HepG2 (cell line): ENCODE measurements around the gene TMEM252. TPM values are rescaled to one million over a fixed set of nuclear protein-coding genes. Genes with fewer than 3 reads are reported as not detected.

Experiments
- ESRRA ChIP-seq: sonication (generic); formaldehyde crosslinking; IDR thresholded peaks from 2 replicates; pipeline ENCODE4 v1.5.1; 2020; ENCODE audit warnings: mild to moderate bottlenecking, low read depth, missing genetic modification reagents
- HMG20A ChIP-seq: IDR thresholded peaks from 2 replicates; pipeline ENCODE4 v1.6.1; 2016; ENCODE audit warnings: borderline replicate concordance
- MIXL1 ChIP-seq: IDR thresholded peaks from 2 replicates; pipeline ENCODE4 v1.6.1; 2016
- SMC3 ChIP-seq: IDR thresholded peaks from 2 replicates; pipeline ENCODE4 v1.6.1; 2011; ENCODE audit warnings: low read length, improper control_type of control experiment
- STAG1 ChIP-seq: sonication (generic); formaldehyde crosslinking; IDR thresholded peaks from 2 replicates; pipeline ENCODE4 v1.4.0; 2020; ENCODE audit warnings: missing genetic modification reagents
- XRCC5 ChIP-seq: fragments of 200-400 bp; formaldehyde crosslinking; optimal IDR thresholded peaks from 2 replicates; pipeline ENCODE3; 2017; ENCODE audit warnings: mild to moderate bottlenecking, low read length
- YY1 ChIP-seq: IDR thresholded peaks from 2 replicates; pipeline ENCODE4 v1.6.1; 2011; ENCODE audit warnings: low read length, low read depth, moderate library complexity, mild to moderate bottlenecking; ENCODE audit not compliant: insufficient read depth, insufficient replicate concordance
- ZC3H13 ChIP-seq: sonication (generic); formaldehyde crosslinking; IDR thresholded peaks from 2 replicates; pipeline ENCODE4 v1.8.1; 2023; ENCODE audit warnings: mild to moderate bottlenecking, missing genetic modification reagents, moderate library complexity
- ZNF143 ChIP-seq: sonication (generic); formaldehyde crosslinking; IDR thresholded peaks from 2 replicates; pipeline ENCODE4 v1.4.0; 2020; ENCODE audit warnings: missing genetic modification reagents
- ZNF484 ChIP-seq: sonication (generic); formaldehyde crosslinking; IDR thresholded peaks from 2 replicates; pipeline ENCODE4 v1.5.1; 2020; ENCODE audit warnings: mild to moderate bottlenecking, low read depth, missing genetic modification reagents, borderline replicate concordance
- ZNF496 ChIP-seq: sonication (generic); formaldehyde crosslinking; IDR thresholded peaks from 2 replicates; pipeline ENCODE4 v1.8.1; 2023; ENCODE audit warnings: mild to moderate bottlenecking, moderate library complexity, missing genetic modification reagents; ENCODE audit not compliant: insufficient replicate concordance
- ZNF557 ChIP-seq: sonication (generic); formaldehyde crosslinking; IDR thresholded peaks from 2 replicates; pipeline ENCODE4 v1.4.0; 2020; ENCODE audit warnings: missing genetic modification reagents
- ZNF563 ChIP-seq: sonication (generic); formaldehyde crosslinking; IDR thresholded peaks from 2 replicates; pipeline ENCODE4 v1.8.0; 2022; ENCODE audit warnings: mild to moderate bottlenecking, moderate library complexity, missing genetic modification reagents
- ZNF7 ChIP-seq: IDR thresholded peaks from 2 replicates; pipeline ENCODE4 v1.6.1; 2016; ENCODE audit warnings: missing biosample characterization, missing genetic modification reagents
- polyA plus RNA-seq, 8 experiments: library from polyadenylated mRNA; depleted of rRNA in 3 of 8; stranded (reverse) in 7 of 8; unstranded in 1 of 8; fragments of >200 nt; fragmentation: Illumina TruSeq in 4 of 8; extraction: Trizol in 4 of 8; gene quantifications; 2 replicates each; pipeline versions ENCODE4 v1.2.1 to v1.2.3, GENCODE V29; 2011 to 2016; ENCODE audit warnings: low read depth in 4 of 8, missing spikeins in 1 of 8, mixed read lengths in 1 of 8; ENCODE audit not compliant: insufficient read depth in 1 of 8
- total RNA-seq, 5 experiments: library from RNA; depleted of rRNA; stranded (reverse); fragments of >200 nt; fragmentation: Illumina TruSeq; extraction: Trizol; gene quantifications; 2 replicates each; pipeline ENCODE4 v1.2.3, GENCODE V29; 2016; ENCODE audit warnings: low read depth in 1 of 5
- TF ChIP-seq, protein P1 (sequence below): sonication (generic); formaldehyde crosslinking; IDR thresholded peaks from 2 replicates; pipeline ENCODE4 v1.5.1; 2020; ENCODE audit warnings: mild to moderate bottlenecking, moderate library complexity, missing genetic modification reagents
- TF ChIP-seq, protein P2 (sequence below): sonication (generic); formaldehyde crosslinking; IDR thresholded peaks from 2 replicates; pipeline ENCODE4 v1.4.0; 2020; ENCODE audit warnings: mild to moderate bottlenecking, missing genetic modification reagents
- TF ChIP-seq, protein P3 (sequence below): sonication (generic); formaldehyde crosslinking; IDR thresholded peaks from 2 replicates; pipeline ENCODE4 v1.5.0; 2020; ENCODE audit warnings: mild to moderate bottlenecking, missing genetic modification reagents
- TF ChIP-seq, protein P4 (sequence below): sonication (generic); formaldehyde crosslinking; IDR thresholded peaks from 2 replicates; pipeline ENCODE4 v1.4.0; 2020; ENCODE audit warnings: missing genetic modification reagents, borderline replicate concordance
- TF ChIP-seq, protein P5 (sequence below): sonication (generic); formaldehyde crosslinking; IDR thresholded peaks from 2 replicates; pipeline ENCODE4 v1.9.0; 2022; ENCODE audit warnings: low read depth, missing genetic modification reagents

Gene TMEM252
- total and polyA plus RNA-seq, 2 of the 13 experiments (the other 11 are each of a cell fraction or from before 2014, with no cell fraction given) = not detected

DNA sequence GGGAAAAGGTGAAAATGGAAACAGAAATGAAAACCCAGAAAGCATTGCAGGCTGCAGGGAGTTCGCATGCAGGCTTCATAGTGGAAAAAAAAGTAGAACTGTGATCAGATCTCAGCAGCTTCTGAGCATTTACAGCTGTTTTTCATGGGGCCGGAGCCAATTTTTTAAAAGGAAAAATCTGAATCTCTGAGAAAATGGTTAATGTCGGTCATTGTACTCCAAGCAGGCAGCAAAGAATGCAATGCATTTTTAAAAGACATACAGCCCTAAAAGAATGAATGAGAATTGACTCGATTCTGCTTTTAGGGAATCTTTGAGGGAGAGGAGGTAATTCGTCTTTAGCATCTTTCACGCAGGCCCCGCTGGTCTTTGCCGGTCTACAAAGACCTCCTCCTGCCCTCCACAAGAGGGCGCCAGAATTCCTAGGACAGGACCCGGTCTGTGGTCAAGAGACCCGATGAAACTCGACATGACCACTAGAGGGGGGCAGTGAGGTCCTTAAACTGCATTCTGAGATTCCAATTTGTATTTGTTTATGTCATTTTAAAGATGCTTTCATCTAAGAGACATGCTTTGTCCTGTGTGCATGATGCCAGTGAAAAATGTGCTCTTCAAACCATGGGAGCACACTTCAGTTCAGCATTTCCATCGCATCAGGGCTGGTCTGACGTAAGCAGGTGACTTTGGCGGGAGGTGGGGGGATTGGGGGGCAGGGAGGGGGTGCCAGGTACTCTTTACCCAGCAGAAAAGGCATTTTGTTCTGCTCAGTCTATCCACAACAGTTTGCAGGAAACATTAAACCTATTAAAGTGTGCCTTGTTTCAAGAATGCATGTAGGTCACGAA lies 43.7 kb upstream of the TMEM252 start (continued):
- no peak for TF ChIP-seq ZNF563 (CRISPR knock-in tag)
- TF ChIP-seq SMC3 = peak; percentile 98
- TF ChIP-seq, protein P1, sequence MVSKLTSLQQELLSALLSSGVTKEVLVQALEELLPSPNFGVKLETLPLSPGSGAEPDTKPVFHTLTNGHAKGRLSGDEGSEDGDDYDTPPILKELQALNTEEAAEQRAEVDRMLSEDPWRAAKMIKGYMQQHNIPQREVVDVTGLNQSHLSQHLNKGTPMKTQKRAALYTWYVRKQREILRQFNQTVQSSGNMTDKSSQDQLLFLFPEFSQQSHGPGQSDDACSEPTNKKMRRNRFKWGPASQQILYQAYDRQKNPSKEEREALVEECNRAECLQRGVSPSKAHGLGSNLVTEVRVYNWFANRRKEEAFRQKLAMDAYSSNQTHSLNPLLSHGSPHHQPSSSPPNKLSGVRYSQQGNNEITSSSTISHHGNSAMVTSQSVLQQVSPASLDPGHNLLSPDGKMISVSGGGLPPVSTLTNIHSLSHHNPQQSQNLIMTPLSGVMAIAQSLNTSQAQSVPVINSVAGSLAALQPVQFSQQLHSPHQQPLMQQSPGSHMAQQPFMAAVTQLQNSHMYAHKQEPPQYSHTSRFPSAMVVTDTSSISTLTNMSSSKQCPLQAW = peak; percentile 62; the same call in 1 of the 2 replicates
- peak; percentile 71; the same call in 1 of the 2 replicates for TF ChIP-seq MIXL1 (CRISPR knock-in tag)
- TF ChIP-seq XRCC5 = peak; percentile 90
- TF ChIP-seq ZC3H13 = no peak
- TF ChIP-seq, protein P2, sequence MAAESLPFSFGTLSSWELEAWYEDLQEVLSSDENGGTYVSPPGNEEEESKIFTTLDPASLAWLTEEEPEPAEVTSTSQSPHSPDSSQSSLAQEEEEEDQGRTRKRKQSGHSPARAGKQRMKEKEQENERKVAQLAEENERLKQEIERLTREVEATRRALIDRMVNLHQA (CRISPR knock-in tag) = no peak
- TF ChIP-seq STAG1 (CRISPR knock-in tag) = peak; percentile 98
- TF ChIP-seq ZNF7 (CRISPR knock-in tag) = no peak
- TF ChIP-seq ZNF484 (CRISPR knock-in tag) = no peak
- no peak for TF ChIP-seq ESRRA (CRISPR knock-in tag)
- TF ChIP-seq, protein P3, sequence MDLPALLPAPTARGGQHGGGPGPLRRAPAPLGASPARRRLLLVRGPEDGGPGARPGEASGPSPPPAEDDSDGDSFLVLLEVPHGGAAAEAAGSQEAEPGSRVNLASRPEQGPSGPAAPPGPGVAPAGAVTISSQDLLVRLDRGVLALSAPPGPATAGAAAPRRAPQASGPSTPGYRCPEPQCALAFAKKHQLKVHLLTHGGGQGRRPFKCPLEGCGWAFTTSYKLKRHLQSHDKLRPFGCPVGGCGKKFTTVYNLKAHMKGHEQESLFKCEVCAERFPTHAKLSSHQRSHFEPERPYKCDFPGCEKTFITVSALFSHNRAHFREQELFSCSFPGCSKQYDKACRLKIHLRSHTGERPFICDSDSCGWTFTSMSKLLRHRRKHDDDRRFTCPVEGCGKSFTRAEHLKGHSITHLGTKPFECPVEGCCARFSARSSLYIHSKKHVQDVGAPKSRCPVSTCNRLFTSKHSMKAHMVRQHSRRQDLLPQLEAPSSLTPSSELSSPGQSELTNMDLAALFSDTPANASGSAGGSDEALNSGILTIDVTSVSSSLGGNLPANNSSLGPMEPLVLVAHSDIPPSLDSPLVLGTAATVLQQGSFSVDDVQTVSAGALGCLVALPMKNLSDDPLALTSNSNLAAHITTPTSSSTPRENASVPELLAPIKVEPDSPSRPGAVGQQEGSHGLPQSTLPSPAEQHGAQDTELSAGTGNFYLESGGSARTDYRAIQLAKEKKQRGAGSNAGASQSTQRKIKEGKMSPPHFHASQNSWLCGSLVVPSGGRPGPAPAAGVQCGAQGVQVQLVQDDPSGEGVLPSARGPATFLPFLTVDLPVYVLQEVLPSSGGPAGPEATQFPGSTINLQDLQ (CRISPR knock-in tag) = no peak
- TF ChIP-seq, protein P4, sequence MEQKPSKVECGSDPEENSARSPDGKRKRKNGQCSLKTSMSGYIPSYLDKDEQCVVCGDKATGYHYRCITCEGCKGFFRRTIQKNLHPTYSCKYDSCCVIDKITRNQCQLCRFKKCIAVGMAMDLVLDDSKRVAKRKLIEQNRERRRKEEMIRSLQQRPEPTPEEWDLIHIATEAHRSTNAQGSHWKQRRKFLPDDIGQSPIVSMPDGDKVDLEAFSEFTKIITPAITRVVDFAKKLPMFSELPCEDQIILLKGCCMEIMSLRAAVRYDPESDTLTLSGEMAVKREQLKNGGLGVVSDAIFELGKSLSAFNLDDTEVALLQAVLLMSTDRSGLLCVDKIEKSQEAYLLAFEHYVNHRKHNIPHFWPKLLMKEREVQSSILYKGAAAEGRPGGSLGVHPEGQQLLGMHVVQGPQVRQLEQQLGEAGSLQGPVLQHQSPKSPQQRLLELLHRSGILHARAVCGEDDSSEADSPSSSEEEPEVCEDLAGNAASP (CRISPR knock-in tag) = 0 out of 2 replicates have a peak, but pooled peaks have one; percentile 39
- TF ChIP-seq YY1 = peak; percentile 41
- no peak for TF ChIP-seq ZNF143 (CRISPR knock-in tag)
- no peak for TF ChIP-seq ZNF496
- no peak for TF ChIP-seq ZNF557
- TF ChIP-seq HMG20A (CRISPR knock-in tag) = no peak
- TF ChIP-seq, protein P5, sequence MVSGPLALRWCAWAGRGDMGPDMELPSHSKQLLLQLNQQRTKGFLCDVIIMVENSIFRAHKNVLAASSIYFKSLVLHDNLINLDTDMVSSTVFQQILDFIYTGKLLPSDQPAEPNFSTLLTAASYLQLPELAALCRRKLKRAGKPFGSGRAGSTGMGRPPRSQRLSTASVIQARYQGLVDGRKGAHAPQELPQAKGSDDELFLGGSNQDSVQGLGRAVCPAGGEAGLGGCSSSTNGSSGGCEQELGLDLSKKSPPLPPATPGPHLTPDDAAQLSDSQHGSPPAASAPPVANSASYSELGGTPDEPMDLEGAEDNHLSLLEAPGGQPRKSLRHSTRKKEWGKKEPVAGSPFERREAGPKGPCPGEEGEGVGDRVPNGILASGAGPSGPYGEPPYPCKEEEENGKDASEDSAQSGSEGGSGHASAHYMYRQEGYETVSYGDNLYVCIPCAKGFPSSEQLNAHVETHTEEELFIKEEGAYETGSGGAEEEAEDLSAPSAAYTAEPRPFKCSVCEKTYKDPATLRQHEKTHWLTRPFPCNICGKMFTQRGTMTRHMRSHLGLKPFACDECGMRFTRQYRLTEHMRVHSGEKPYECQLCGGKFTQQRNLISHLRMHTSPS = no peak
